ENCODE measurements around the gene CACTIN. TPM values are rescaled to one million over a fixed set of nuclear protein-coding genes. Genes with fewer than 3 reads are reported as not detected.
A peak's percentile ranks its signal among the peaks of the same experiment; 100 is the strongest.

CACTIN gene
- total RNA-seq, 1 experiment from 2014 or later: 25.1 TPM

DNA sequence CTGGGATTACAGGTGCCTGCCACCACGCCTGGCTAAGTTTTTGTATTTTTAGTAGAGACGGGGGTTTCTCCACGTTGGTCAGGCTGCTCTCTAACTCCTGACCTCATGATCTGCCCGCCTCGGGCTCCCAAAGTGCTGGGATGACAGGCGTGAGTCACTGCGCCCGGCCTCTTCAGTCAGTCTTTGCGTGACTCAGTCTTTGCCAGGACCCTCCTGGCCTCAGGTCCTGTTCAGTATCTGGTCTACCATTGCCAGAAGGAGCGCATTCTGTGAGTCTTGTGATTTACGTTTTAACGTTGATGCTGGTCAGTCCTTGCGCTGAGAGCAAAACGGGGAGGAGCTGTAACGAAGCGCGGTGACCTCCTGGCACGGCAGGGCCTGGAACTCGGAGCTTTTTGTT, 61.5 kb downstream of the CACTIN start:
- ChIA-PET CTCF (interaction anchor here (1.1 to 1.7 kb wide), 2 partner anchors 20 to 54 kb away, joined by 4 read pairs; no protein-coding TSS in a partner anchor), POLR2A (interaction anchor here (0.7 to 1.3 kb wide), 2 partner anchors 9 kb away, joined by 3 to 4 read pairs; no protein-coding TSS in a partner anchor)
- Mint-ChIP-seq H3K9me3 (ENCODE audit: unreplicated experiment) (no peaks in the 10 kb centered on the region), H3K4me3 (ENCODE audit: unreplicated experiment) (no peak overlapping the region), H3K27ac (ENCODE audit: low read depth, unreplicated experiment) (no peak overlapping the region), H3K27me3 (ENCODE audit: insufficient read depth, unreplicated experiment) (no peaks in the 10 kb centered on the region), H3K4me1 (ENCODE audit: insufficient read depth, unreplicated experiment) (no peaks in the 10 kb centered on the region), H3K36me3 (ENCODE audit: insufficient read depth, unreplicated experiment) (peaks cover 6% of the 10 kb centered on the region)
- BruUV-seq (replicated peaks): no TSS peak
- intact Hi-C loops (cut with micrococcal nuclease): no loop called here
- TF ChIP-seq, protein P1, sequence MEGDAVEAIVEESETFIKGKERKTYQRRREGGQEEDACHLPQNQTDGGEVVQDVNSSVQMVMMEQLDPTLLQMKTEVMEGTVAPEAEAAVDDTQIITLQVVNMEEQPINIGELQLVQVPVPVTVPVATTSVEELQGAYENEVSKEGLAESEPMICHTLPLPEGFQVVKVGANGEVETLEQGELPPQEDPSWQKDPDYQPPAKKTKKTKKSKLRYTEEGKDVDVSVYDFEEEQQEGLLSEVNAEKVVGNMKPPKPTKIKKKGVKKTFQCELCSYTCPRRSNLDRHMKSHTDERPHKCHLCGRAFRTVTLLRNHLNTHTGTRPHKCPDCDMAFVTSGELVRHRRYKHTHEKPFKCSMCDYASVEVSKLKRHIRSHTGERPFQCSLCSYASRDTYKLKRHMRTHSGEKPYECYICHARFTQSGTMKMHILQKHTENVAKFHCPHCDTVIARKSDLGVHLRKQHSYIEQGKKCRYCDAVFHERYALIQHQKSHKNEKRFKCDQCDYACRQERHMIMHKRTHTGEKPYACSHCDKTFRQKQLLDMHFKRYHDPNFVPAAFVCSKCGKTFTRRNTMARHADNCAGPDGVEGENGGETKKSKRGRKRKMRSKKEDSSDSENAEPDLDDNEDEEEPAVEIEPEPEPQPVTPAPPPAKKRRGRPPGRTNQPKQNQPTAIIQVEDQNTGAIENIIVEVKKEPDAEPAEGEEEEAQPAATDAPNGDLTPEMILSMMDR (IDR thresholded peaks at IDR 0.05; ENCODE audit: unreplicated experiment): no peak
- DNase-seq (ENCODE audit: unreplicated experiment): peak; percentile 92

DNA sequence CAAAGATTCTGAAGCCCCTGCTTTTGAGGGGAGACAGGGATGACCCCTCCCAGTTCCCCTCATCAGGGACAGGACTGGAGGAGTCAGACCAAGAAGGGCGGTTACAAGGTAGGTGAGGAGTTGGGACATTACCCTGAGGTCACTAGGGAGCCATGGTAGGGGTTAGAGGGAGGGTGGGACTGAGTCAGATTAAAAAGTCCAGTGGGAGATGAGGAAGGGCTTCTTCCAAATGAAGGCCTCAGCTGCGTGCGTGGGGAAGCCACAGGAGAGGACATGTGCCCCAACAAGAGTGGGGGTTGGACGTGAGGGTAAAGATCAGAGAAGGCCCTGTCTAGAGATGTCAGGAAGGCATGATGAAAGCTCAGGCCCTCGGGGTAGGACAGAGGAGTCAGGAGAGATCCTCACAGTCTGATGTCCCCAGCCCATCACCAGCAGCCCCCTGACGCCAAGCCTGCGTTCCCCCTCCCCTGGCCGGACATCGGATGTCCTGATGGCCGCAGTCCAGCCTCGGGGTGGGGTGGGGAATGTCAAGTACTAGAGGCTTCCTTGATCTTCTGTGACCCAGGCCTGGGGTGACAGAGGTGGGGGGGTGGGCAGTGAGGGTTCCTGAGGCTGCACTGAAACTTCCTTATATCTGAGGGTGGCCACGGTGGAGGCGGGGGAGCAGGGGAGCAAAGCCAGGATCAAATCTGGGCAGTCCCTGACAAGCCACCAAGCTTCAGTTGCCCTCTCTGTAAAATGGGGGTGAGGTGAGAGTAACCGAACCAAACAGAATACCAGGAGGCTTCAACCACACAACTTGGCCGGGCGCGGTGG, 62.7 kb downstream of the CACTIN start:
- no peaks in the 10 kb centered on the region for H3K4me1 Mint-ChIP-seq (ENCODE audit: insufficient read depth, unreplicated experiment)
- intact Hi-C loops (cut with micrococcal nuclease): no loop called here
- no TSS peak for BruUV-seq (replicated peaks)
- TF ChIP-seq, protein P1 (IDR thresholded peaks at IDR 0.05; ENCODE audit: unreplicated experiment): no peak
- ChIA-PET CTCF (interaction anchor here (1.7 kb wide), 1 partner anchor 55 kb away, joined by 4 read pairs; no protein-coding TSS in a partner anchor), POLR2A (interaction anchor here (0.6 to 1.3 kb wide), 2 partner anchors 10 to 655 kb away, joined by 3 to 4 read pairs; no protein-coding TSS in a partner anchor)
- H3K4me3 Mint-ChIP-seq (ENCODE audit: unreplicated experiment): no peak overlapping the region
- peak overlapping the region; percentile 95 for H3K27ac Mint-ChIP-seq (ENCODE audit: low read depth, unreplicated experiment)
- no peaks in the 10 kb centered on the region for H3K27me3 Mint-ChIP-seq (ENCODE audit: insufficient read depth, unreplicated experiment)
- H3K9me3 Mint-ChIP-seq (ENCODE audit: unreplicated experiment): no peaks in the 10 kb centered on the region
- DNase-seq (ENCODE audit: unreplicated experiment): no peak
- H3K36me3 Mint-ChIP-seq (ENCODE audit: insufficient read depth, unreplicated experiment): peaks cover 6% of the 10 kb centered on the region

Other genes with a start within 250 kb of the CACTIN start
- not detected in 2 replicates for gene SMIM24, start 146.3 kb downstream of the CACTIN start, total RNA-seq (2022)
- not detected in 2 replicates for gene SMIM44, start 143.3 kb downstream of the CACTIN start, total RNA-seq (2022)
- gene DOHH, start 126.1 kb downstream of the CACTIN start, total RNA-seq (2022): 14.9 and 16.3 TPM in 2 replicates
- 46.4 and 48.9 TPM in 2 replicates for gene FZR1, start 120.5 kb downstream of the CACTIN start, total RNA-seq (2022)
- gene TEKTIP1, start 87.6 kb downstream of the CACTIN start, total RNA-seq (2022): 0.49 and 1.0 TPM in 2 replicates
- 77.5 and 79.4 TPM in 2 replicates for gene MFSD12, start 69.2 kb downstream of the CACTIN start, total RNA-seq (2022)
- gene HMG20B, start 53.8 kb downstream of the CACTIN start, total RNA-seq (2022): 54.7 and 64.7 TPM in 2 replicates
- not detected in 2 replicates for gene GIPC3, start 41.3 kb downstream of the CACTIN start, total RNA-seq (2022)
- gene TBXA2R, start 19.9 kb downstream of the CACTIN start, total RNA-seq (2022): not detected in 2 replicates
- 13.3 and 15.8 TPM in 2 replicates for gene PIP5K1C, start 73.7 kb upstream of the CACTIN start, total RNA-seq (2022)
- gene TJP3, start 81.6 kb upstream of the CACTIN start, total RNA-seq (2022): 0.69 and 1.6 TPM in 2 replicates
- gene APBA3, start 134.9 kb upstream of the CACTIN start, total RNA-seq (2022): 22.9 and 27.6 TPM in 2 replicates
- gene MRPL54, start 135.9 kb upstream of the CACTIN start, total RNA-seq (2022): 85.0 and 85.7 TPM in 2 replicates
- gene RAX2, start 145.4 kb upstream of the CACTIN start, total RNA-seq (2022): not detected in 2 replicates
- not detected in 2 replicates for gene MATK, start 159.6 kb upstream of the CACTIN start, total RNA-seq (2022)
- gene ZFR2, start 242.2 kb upstream of the CACTIN start, total RNA-seq (2022): not detected in 2 replicates